Liver (tissue), 3 donors: ENCODE measurements around the gene POU6F2.
A peak's percentile ranks its signal among the peaks of the same experiment; 100 is the strongest.

ENCODE experiments used
- CTCF ChIP-seq: fragments of 150-350 bp; IDR thresholded peaks from 2 replicates; pipeline ENCODE4 v1.5.1; 2017; ENCODE audit warnings: improper control_type of control experiment, low read depth, low read length; ENCODE audit not compliant: missing input control
- FOXA2 ChIP-seq: IDR thresholded peaks from 2 replicates; pipeline ENCODE4 v1.6.1; 2016; ENCODE audit warnings: antibody characterized with exemption
- GABPA ChIP-seq, 2 donors: IDR thresholded peaks in 1 of 2; conservative IDR thresholded peaks in 1 of 2; 2 replicates each; pipeline ENCODE4 v1.6.1; 2016; ENCODE audit warnings: antibody characterized with exemption in 2 of 2, mild to moderate bottlenecking in 1 of 2, moderate library complexity in 1 of 2
- HNF4A ChIP-seq, 2 donors: conservative IDR thresholded peaks; 2 replicates each; pipeline ENCODE4 v1.6.1; 2016; ENCODE audit warnings: antibody characterized with exemption in 2 of 2, mild to moderate bottlenecking in 2 of 2
- JUND ChIP-seq, 2 donors: IDR thresholded peaks; 2 replicates each; pipeline ENCODE4 v1.6.1; 2016; ENCODE audit warnings: antibody characterized with exemption in 2 of 2
- MAX ChIP-seq: IDR thresholded peaks from 2 replicates; pipeline ENCODE4 v1.6.1; 2016; ENCODE audit warnings: antibody characterized with exemption
- NR2F2 ChIP-seq: IDR thresholded peaks from 2 replicates; pipeline ENCODE4 v1.6.1; 2016; ENCODE audit warnings: antibody characterized with exemption
- RAD21 ChIP-seq, 2 donors: IDR thresholded peaks; 2 replicates each; pipeline ENCODE4 v1.6.1; 2016; ENCODE audit warnings: antibody characterized with exemption in 2 of 2, mild to moderate bottlenecking in 2 of 2
- REST ChIP-seq: IDR thresholded peaks from 2 replicates; pipeline ENCODE4 v1.6.1; 2016; ENCODE audit warnings: antibody characterized with exemption, mild to moderate bottlenecking
- SP1 ChIP-seq: IDR thresholded peaks from 2 replicates; pipeline ENCODE4 v1.6.1; 2018; ENCODE audit warnings: antibody characterized with exemption, mild to moderate bottlenecking
- TAF1 ChIP-seq: conservative IDR thresholded peaks from 2 replicates; pipeline ENCODE4 v1.6.1; 2016; ENCODE audit warnings: antibody characterized with exemption, mild to moderate bottlenecking
- ZBTB33 ChIP-seq: IDR thresholded peaks from 2 replicates; pipeline ENCODE4 v1.6.1; 2016; ENCODE audit warnings: antibody characterized with exemption
- donor health status: healthy.
- donor health status: healthy.

GRCh38 chr7:39291628-39292410 lies 314.1 kb downstream of the POU6F2 start:
- TF ChIP-seq RAD21 (IDR thresholded peaks at IDR 0.05) (no peak), TAF1 (no peak), CTCF (no peak), JUND (IDR thresholded peaks at IDR 0.05) (no peak), MAX (no peak), NR2F2 (no peak), HNF4A (conservative IDR thresholded peaks at IDR 0.05) (peak in 1 of 2 donors; percentile 42), FOXA2 (no peak), REST (no peak), SP1 (no peak), GABPA (IDR thresholded peaks at IDR 0.05 in 1 of 2, conservative IDR thresholded peaks at IDR 0.05 in 1 of 2) (no peak), ZBTB33 (no peak)
